Metanephros (tissue), 2 donors: Measurements from ENCODE around the gene UNC45A. TPM values are rescaled to one million over a fixed set of nuclear protein-coding genes. Genes with fewer than 3 reads are reported as not detected.

Source experiments
- small RNA-seq: library from RNA; depleted of rRNA; stranded (forward); fragments of <200 nt; gene quantifications from one replicate; pipeline ENCODE3, GENCODE V24; 2014; ENCODE audit warnings: low replicate concordance
- total RNA-seq: library from RNA; depleted of rRNA; stranded (reverse); fragments of >200 nt; gene quantifications from one replicate; pipeline ENCODE4 v1.2.3, GENCODE V29; 2014

The UNC45A gene, protein sequence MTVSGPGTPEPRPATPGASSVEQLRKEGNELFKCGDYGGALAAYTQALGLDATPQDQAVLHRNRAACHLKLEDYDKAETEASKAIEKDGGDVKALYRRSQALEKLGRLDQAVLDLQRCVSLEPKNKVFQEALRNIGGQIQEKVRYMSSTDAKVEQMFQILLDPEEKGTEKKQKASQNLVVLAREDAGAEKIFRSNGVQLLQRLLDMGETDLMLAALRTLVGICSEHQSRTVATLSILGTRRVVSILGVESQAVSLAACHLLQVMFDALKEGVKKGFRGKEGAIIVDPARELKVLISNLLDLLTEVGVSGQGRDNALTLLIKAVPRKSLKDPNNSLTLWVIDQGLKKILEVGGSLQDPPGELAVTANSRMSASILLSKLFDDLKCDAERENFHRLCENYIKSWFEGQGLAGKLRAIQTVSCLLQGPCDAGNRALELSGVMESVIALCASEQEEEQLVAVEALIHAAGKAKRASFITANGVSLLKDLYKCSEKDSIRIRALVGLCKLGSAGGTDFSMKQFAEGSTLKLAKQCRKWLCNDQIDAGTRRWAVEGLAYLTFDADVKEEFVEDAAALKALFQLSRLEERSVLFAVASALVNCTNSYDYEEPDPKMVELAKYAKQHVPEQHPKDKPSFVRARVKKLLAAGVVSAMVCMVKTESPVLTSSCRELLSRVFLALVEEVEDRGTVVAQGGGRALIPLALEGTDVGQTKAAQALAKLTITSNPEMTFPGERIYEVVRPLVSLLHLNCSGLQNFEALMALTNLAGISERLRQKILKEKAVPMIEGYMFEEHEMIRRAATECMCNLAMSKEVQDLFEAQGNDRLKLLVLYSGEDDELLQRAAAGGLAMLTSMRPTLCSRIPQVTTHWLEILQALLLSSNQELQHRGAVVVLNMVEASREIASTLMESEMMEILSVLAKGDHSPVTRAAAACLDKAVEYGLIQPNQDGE
- 79.9 TPM for total RNA-seq

DNA sequence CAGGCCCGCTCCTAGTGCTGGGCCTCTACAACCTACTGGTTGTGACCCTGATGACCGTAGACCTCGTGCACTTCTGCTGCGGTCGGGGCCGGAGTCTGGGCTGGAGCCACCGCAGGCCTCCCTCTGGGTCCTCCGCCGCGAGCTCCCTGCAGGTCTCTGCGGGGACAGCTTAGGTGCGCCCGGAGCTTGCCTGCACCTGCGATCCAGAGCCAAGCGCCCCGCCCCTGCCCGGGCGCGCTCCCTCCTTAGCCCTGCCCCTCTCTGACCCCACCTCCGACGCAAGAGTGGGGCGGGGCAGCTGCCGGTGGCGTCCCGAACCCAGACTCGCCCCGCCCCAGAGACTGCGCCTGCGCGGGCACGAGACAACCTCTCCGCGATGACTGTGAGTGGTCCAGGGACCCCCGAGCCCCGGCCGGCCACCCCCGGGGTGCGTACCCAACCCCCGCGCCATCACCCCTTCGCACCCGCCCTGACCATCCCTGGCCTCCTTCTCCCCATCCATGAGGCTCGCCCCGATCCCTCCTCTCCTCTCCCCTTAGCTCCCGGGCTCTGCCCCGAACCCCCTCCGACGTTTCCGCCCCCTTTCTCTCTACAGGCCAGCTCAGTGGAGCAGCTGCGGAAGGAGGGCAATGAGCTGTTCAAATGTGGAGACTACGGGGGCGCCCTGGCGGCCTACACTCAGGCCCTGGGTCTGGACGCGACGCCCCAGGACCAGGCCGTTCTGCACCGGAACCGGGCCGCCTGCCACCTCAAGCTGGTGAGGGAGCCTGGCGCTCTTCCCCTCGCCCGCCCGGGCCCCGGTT, at the start of gene UNC45A:
Gene UNC45A, plus strand, starts transcription at position 337 of the 803 bp plus-strand sequence. Its CDS starts 40 bp downstream, at position 377.

DNA sequence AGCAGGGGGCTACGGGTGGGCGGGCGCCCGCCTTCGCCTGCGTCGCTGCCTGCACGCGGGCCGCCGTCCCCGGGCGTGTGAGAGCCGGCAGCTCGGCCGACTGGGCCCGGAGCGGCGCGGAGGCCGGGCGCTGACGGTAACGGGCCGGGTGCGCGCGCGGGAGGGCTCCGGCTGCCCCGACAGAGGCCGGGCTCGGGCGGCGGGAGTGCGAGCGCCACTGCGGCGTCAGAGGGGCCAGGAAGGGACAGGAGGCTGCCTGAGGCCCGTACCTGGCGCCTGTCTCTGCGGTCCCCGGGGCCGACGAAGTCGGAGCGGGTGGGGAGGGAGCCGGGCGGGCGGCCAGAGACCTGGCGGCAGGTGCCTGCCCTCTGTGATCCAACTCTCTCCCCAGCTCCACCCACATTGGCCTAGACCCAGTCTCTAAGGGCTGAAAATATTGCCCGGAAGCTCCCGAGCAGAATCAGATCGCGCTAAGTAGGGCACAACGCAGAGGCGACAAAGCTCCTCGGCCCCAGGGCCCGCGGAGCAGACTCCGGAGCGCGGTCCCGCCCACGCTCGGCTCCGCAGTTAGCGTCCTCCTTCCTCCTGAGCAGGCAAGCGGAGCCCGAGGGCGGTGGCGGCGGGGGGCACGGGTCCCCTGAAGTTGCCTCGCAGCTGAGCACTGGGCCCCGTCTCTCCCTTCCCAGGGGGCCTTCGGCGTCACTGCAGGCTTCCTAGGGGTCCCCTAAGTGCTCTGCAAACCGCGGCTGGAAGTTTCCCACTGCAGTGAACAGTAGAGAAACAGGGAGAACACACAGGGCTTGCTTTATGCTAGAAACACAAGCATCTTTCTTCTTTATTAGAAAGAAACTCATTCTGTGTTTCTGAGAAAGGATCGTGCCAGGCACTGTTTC, 32.0 kb upstream of the UNC45A start, which contains the start of gene MAN2A2:
Gene MAN2A2, plus strand, starts transcription at position 463 of the 893 bp plus-strand sequence. CDS start 906 bp downstream, outside the sequence.

DNA sequence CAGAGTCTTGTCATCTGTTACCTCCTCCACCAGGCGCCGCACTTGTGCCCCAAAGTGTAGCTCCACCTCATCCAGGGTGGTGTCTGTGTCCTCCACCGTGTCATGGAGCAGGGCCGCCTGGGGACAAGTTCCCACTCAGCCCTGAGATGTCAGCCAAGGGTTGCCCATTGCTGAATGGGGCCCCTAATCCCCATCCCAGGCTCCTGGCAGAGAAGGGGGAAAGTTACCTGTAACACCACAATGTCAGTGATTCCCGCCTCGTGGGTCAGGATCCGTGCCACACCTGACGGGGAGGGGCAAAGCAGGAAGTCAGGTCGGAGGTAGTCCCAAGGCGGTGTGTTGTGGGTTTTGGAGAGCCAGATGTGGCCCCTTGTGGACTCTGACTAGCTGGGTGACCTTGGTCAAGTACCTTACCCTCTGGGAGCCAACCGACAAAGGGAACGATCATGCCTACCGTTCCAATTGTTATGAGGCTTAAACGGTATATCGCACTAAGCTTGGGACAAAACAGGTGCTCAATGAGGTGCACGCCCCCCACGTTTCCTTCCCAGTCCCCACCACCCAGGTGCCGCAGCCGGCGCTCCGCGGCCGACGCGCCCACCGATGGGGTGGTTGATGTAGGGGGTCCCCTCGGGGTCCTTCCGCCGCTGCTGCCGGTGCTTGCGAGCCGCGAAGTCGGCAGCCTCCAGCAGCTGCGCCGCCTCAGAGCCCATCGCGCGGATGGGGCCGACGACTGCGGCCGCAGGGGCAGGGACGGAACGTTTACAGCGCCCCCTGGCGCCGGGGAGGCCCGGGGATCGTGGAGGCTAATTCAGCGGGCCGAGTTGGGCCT, 3.0 kb upstream of the UNC45A start, which contains the start of gene HDDC3:
Gene HDDC3, minus strand, starts transcription at position 722 of the 832 bp plus-strand sequence. Its CDS starts 9 bp downstream, at position 713.

DNA sequence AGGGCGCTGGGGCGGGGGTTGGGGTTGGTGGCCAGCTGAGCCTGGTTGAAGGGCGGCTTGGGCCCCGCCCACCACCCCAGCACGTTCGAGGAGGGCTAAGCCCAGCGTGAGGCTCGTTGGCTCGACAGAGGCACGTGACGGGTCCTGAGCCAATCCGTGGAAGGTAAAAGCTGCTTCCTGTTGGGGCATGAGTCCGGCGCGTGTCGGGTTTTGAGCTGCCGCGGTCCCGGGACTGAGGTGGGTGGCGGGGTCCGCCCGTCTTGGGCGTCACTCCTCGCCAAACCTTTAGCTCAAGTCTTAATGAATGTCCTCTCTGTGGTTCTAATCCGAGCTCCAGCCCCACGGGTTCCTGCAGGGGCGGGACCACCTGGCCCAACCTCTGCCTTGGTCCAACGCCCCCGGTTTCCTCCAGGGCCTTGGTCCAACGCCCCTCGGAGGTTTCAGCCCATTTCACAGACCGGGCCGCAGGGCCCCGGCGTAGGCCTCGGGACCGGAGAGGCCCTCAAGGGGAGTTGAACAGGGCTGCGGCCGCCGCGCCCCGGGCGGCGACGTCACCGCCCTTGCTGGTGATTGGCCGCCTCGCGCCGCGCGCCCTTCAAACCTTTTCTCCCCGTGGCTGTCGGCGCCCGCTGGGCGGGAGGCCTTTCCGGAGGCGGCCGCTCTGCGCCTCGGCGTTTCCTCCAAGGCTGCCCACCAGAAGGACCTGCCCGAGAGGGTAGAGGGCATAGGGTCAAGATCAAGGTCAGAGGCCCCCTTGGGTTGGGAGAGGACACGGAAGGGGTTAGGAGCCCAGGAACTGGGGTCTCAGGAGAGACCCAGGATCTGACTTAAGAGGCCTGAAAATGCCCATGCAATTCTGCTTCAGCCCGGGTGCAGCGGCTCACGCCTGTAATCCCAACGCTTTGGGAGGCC, 19.9 kb downstream of the UNC45A start, which contains the start of gene RCCD1:
Gene RCCD1, plus strand, starts transcription at position 173 of the 912 bp plus-strand sequence. CDS start 1,851 bp downstream, outside the sequence.

DNA sequence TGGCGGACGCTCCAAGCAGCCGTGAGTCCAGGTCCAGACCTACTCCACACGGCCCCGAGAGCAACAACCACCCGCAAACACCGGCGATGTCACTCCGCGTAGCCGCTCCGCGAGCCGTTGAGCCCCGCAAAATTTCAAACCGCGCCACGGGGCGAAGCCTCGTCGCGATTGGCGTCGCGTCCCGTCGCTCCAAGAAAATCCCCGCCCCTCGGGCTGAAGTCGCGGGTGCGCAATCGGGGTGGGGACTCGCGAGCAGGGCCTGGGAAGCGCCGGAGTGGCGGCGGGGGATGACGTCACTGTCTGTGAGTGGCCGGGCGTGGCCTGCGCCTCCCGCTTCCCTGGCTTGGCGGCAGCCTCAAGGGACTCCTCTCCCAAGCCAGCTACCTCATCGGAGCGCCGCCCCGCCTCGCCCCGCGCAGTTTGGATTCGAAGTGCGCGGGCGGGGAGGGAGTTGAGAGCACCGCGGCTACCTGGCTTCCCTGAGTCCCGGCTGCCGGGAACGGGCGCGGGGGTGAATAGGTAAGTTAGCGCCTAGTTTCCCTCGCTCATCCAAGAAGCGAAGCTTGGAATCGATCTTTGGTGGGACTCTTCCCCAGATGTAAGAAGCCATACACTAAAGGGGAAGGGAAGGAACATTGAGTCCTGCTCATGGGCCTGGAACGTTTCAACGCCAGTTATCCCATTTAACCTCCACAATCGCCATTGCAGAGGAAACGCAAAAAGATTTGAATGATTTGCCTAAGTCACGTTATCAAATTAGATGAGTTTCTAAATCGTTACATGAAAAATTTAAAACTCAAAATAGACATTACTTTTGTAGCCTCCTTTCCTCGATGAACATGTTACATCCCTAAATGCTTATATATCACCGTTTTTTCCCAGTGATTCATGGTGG, 59.6 kb downstream of the UNC45A start, which contains the start of gene PRC1:
Gene PRC1, minus strand, starts transcription at position 119 of the 895 bp plus-strand sequence. Its CDS starts 118 bp downstream, at position 1.

Small RNA genes within 50 kb of the gene (small RNA-seq; reads per million reads assigned to genes)
- gene RF00019 = not detected

Other genes starting within 250 kb of the UNC45A start
- 6.5 TPM for gene BLM, start 217.9 kb upstream of the UNC45A start, total RNA-seq
- 54.8 TPM for gene FURIN, start 66.7 kb upstream of the UNC45A start, total RNA-seq
- 52.4 TPM for gene FES, start 50.8 kb upstream of the UNC45A start, total RNA-seq
- gene MAN2A2, start 32.0 kb upstream of the UNC45A start, total RNA-seq = 45.9 TPM
- gene HDDC3, start 2.7 kb upstream of the UNC45A start, total RNA-seq = 11.5 TPM
- gene RCCD1, start 19.6 kb downstream of the UNC45A start, total RNA-seq = 11.0 TPM
- 63.2 TPM for gene PRC1, start 59.2 kb downstream of the UNC45A start, total RNA-seq
- 5.5 TPM for gene VPS33B, start 87.3 kb downstream of the UNC45A start, total RNA-seq
- 2.1 TPM for gene SV2B, start 165.0 kb downstream of the UNC45A start, total RNA-seq